CD4-positive, alpha-beta T cell (primary cell): Measurements from ENCODE around the gene SDK2. TPM values are rescaled to one million over a fixed set of nuclear protein-coding genes. Genes with fewer than 3 reads are reported as not detected.

Experiments used
- ATAC-seq: fragments of 200-7000 bp; cut with Tn5 transposase; one replicate; pipeline ENCODE4 v1.10.0; 2022; ENCODE audit warnings: mild to moderate bottlenecking; ENCODE audit not compliant: poor library complexity
- CTCF ChIA-PET: fragments of 350-600 bp; sonication (Branson Sonifier 250); formaldehyde crosslinking; loops from one replicate; lab custom pipeline; 2021; ENCODE audit warnings: antibody characterized with exemption, inconsistent platforms; lab: Charles Lee
- POLR2A ChIA-PET: fragments of 350-600 bp; sonication (Branson Sonifier 250); formaldehyde crosslinking; loops from one replicate; lab custom pipeline; 2021; ENCODE audit warnings: antibody characterized with exemption, inconsistent platforms; lab: Charles Lee
- DNase-seq, 14 experiments: peaks; one replicate each; pipeline ENCODE4 v3.0.0-alpha.2; 2013 to 2020; ENCODE audit warnings: mixed read lengths in 2 of 14
- H3K27ac ChIP-seq, 2 donors: one replicate each; pipeline versions ENCODE4 v1.5.1 to v1.7.0; 2013; ENCODE audit warnings: low read length in 2 of 2, low read depth in 1 of 2, mild to moderate bottlenecking in 1 of 2
- H3K27me3 ChIP-seq, 2 experiments: 1 replicate in 1 of 2; 2 replicates in 1 of 2; pipeline versions ENCODE4 v1.6.1 to v1.7.0; 2013; ENCODE audit warnings: low read length in 2 of 2, control low read depth in 1 of 2, mild to moderate bottlenecking in 1 of 2, moderate library complexity in 1 of 2; ENCODE audit not compliant: insufficient read depth in 2 of 2, control insufficient read depth in 1 of 2
- H3K36me3 ChIP-seq: one replicate; pipeline ENCODE4 v1.6.1; 2013; ENCODE audit warnings: low read length, control low read depth; ENCODE audit not compliant: insufficient read depth
- H3K4me1 ChIP-seq: one replicate; pipeline ENCODE4 v1.6.1; 2013; ENCODE audit warnings: low read length, control low read depth; ENCODE audit not compliant: insufficient read depth
- H3K4me3 ChIP-seq: one replicate; pipeline ENCODE4 v1.5.1; 2013; ENCODE audit warnings: mild to moderate bottlenecking, low read length, moderate library complexity
- H3K9me3 ChIP-seq, 2 experiments: 1 replicate in 1 of 2; 2 replicates in 1 of 2; pipeline versions ENCODE4 v1.6.1 to v1.7.0; 2013; ENCODE audit warnings: low read length in 2 of 2, mild to moderate bottlenecking in 2 of 2, control low read depth in 1 of 2, moderate library complexity in 1 of 2; ENCODE audit not compliant: control insufficient read depth in 1 of 2, insufficient read depth in 1 of 2
- H3K27ac Mint-ChIP-seq: one replicate; pipeline ENCODE4 v1.8.0; 2020; ENCODE audit warnings: mixed read lengths
- H3K27me3 Mint-ChIP-seq: one replicate; pipeline ENCODE4 v1.8.0; 2021; ENCODE audit warnings: mixed read lengths
- H3K36me3 Mint-ChIP-seq: one replicate; pipeline ENCODE4 v1.8.0; 2021; ENCODE audit warnings: low read depth, mixed read lengths
- H3K4me1 Mint-ChIP-seq: one replicate; pipeline ENCODE4 v1.8.0; 2021; ENCODE audit warnings: low read depth, mixed read lengths
- H3K4me3 Mint-ChIP-seq: one replicate; pipeline ENCODE4 v1.8.0; 2020; ENCODE audit warnings: mild to moderate bottlenecking, mixed read lengths
- H3K9me3 Mint-ChIP-seq: one replicate; pipeline ENCODE4 v1.8.0; 2020; ENCODE audit warnings: mixed read lengths
- intact Hi-C, 2 experiments: fragments of 100-400 bp; cut with DNase I in 1 of 2; cut with micrococcal nuclease in 1 of 2; formaldehyde crosslinking; loops; one replicate each; pipeline versions ENCODE4 v1.15.1 to v1.9.0; 2023 to 2025; cut with DNase I, micrococcal nuclease
- total RNA-seq, 174 experiments: library from RNA in 2 of 174; stranded (reverse) in 2 of 174; gene quantifications; one replicate each; pipeline ENCODE4 v1.2.3 and lab custom pipeline; 2021 to 2026
- TF ChIP-seq, protein P1 (sequence below): fragments of 200-600 bp; IDR thresholded peaks from one replicate; pipeline ENCODE4 v1.8.0; 2022; ENCODE audit warnings: antibody characterized with exemption, mild to moderate bottlenecking

SDK2 gene
- total RNA-seq, 2 experiments from 2014 or later: 8.1 to 8.2 TPM

DNA sequence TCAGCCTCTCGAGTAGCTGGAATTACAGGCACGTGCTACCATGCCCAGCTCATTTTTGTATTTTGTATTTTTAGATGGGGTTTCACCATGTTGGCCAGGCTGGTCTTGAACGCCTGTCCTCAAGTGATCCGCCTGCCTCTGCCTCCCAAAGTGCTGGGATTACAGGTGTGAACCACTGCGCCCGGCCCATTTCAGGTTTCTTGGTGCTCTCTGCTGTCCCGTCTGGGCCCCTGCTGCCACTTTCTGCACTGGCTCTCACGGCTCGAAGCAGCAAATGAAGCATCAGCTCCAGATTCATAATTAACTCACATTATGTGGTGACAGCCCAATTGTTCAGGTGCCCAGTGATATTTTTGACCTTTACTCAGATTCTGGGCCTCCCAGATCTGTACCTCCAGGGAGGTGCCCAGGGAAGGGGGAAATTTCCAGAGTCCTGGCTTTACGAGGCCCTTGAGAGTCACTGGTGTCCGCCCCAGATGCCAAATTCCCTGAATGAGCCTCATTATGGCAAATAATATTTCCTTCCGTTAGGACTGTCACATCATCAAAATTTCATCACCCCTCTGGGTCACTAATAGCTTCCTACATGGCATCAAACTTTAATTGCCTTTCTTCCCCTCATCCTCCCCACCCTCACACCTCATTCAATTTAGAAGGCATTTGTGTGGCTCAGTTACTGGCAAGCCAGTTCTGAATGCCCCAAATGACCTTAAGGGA lies 9.0 kb downstream of the SDK2 start:
- Histone ChIP-seq H3K4me1 (no peaks in the 10 kb centered on the region), H3K27ac (no peak overlapping the region), H3K9me3 (peaks cover 0 to 6% of the 10 kb centered on the region in 2 experiments), H3K36me3 (no peaks in the 10 kb centered on the region), H3K4me3 (no peak overlapping the region), H3K27me3 (no peaks in the 10 kb centered on the region)
- no peak overlapping the region for H3K27ac Mint-ChIP-seq
- TF ChIP-seq, protein P1, sequence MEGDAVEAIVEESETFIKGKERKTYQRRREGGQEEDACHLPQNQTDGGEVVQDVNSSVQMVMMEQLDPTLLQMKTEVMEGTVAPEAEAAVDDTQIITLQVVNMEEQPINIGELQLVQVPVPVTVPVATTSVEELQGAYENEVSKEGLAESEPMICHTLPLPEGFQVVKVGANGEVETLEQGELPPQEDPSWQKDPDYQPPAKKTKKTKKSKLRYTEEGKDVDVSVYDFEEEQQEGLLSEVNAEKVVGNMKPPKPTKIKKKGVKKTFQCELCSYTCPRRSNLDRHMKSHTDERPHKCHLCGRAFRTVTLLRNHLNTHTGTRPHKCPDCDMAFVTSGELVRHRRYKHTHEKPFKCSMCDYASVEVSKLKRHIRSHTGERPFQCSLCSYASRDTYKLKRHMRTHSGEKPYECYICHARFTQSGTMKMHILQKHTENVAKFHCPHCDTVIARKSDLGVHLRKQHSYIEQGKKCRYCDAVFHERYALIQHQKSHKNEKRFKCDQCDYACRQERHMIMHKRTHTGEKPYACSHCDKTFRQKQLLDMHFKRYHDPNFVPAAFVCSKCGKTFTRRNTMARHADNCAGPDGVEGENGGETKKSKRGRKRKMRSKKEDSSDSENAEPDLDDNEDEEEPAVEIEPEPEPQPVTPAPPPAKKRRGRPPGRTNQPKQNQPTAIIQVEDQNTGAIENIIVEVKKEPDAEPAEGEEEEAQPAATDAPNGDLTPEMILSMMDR: no peak
- no peaks in the 10 kb centered on the region for H3K27me3 Mint-ChIP-seq
- ATAC-seq: no peak
- H3K4me3 Mint-ChIP-seq: no peak overlapping the region
- POLR2A ChIA-PET: no interaction called here
- H3K36me3 Mint-ChIP-seq: no peaks in the 10 kb centered on the region
- H3K4me1 Mint-ChIP-seq: peaks cover 6% of the 10 kb centered on the region
- no peak for DNase-seq
- no peaks in the 10 kb centered on the region for H3K9me3 Mint-ChIP-seq
- intact Hi-C loops: no loop called here
- CTCF ChIA-PET: no interaction called here

DNA sequence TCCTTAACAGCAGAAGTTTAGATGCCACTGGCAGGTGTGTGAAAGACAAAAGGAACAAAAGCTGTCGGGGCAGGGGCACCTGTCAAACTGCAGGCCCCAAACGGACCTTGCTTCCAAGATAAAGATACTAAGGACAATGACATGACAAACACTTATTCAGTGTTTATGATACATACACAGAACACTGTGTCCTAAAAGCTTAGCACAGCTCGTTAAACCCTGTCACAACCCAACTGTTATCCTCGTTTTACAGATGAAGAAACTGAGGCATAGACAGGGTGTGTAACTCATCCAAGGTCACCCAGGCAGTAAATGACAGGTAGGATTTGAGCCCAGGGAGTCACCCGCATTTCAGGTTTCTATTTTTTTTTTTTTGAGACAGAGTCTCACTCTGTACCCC lies 9.6 kb downstream of the SDK2 start:
- Mint-ChIP-seq H3K4me3 (no peak overlapping the region), H3K27me3 (no peaks in the 10 kb centered on the region), H3K4me1 (peaks cover 6% of the 10 kb centered on the region), H3K36me3 (no peaks in the 10 kb centered on the region), H3K9me3 (no peaks in the 10 kb centered on the region), H3K27ac (no peak overlapping the region)
- Histone ChIP-seq H3K27me3 (no peaks in the 10 kb centered on the region), H3K4me3 (no peak overlapping the region), H3K9me3 (peaks cover 0 to 6% of the 10 kb centered on the region in 2 experiments), H3K4me1 (no peaks in the 10 kb centered on the region), H3K27ac (no peak overlapping the region), H3K36me3 (no peaks in the 10 kb centered on the region)
- DNase-seq: no peak
- ChIA-PET CTCF (no interaction called here), POLR2A (no interaction called here)
- ATAC-seq: no peak
- TF ChIP-seq, protein P1: no peak
- intact Hi-C loops: no loop called here

DNA sequence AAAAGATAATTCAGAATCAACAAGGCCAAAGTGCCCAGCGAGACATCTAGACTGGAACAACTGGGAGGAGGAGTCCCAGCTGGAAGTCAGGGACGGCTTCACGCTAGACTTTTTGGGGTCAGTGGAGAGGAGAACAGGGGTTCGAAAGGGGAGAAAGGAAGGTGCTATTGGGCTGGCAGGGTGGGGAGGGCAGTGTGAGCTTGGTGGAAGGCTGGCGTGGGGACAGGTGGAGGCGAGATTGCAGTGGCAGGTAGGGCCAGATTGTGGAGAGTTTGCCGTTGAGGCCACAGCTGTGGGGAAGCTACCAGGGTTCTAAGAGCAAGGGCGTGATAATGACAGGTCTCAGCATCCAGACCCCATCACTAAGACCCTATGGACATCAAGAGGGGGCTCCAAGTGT lies 10.5 kb downstream of the SDK2 start:
- POLR2A ChIA-PET: no interaction called here
- intact Hi-C loops: no loop called here
- Histone ChIP-seq H3K36me3 (no peaks in the 10 kb centered on the region), H3K4me3 (no peak overlapping the region), H3K27me3 (no peaks in the 10 kb centered on the region), H3K9me3 (peaks cover 0 to 6% of the 10 kb centered on the region in 2 experiments), H3K27ac (no peak overlapping the region), H3K4me1 (no peaks in the 10 kb centered on the region)
- peaks cover 6% of the 10 kb centered on the region for H3K4me1 Mint-ChIP-seq
- ATAC-seq (no peak), DNase-seq (no peak)
- no peaks in the 10 kb centered on the region for H3K9me3 Mint-ChIP-seq
- CTCF ChIA-PET: no interaction called here
- TF ChIP-seq, protein P1: no peak
- no peak overlapping the region for H3K27ac Mint-ChIP-seq
- H3K27me3 Mint-ChIP-seq: no peaks in the 10 kb centered on the region
- H3K36me3 Mint-ChIP-seq: no peaks in the 10 kb centered on the region
- no peak overlapping the region for H3K4me3 Mint-ChIP-seq
